ENCODE data around the gene PLA2G4A. TPM values are rescaled to one million over a fixed set of nuclear protein-coding genes. Genes with fewer than 3 reads are reported as not detected.

The PLA2G4A gene
- polyA plus RNA-seq, 1 of the 3 experiments (the other 2 are of a cell fraction), result 0.26 TPM

- Histone ChIP-seq H4K20me1 (ENCODE audit: insufficient read depth) (no peaks in the 10 kb centered on the region), H3K27ac (ENCODE audit: low read depth in 2 of 2, low read length in 1 of 2) (no peak overlapping the region), H3K4me2 (no peak overlapping the region), H2AFZ (ENCODE audit: low read depth) (no peak overlapping the region; the same call in 1 of the 2 replicates), H3K9me2 (no peaks in the 10 kb centered on the region), H3K27me3 (ENCODE audit: insufficient read depth) (no peaks in the 10 kb centered on the region), H3K36me3 (replicated peaks in 1 of 2; ENCODE audit: control insufficient read depth in 1 of 2, insufficient read depth in 2 of 2, low read length in 1 of 2) (no peaks in the 10 kb centered on the region), H3F3A (replicated peaks; ENCODE audit: insufficient read depth) (no peaks in the 10 kb centered on the region), H3K9me3 (no peaks in the 10 kb centered on the region), H3K79me2 (ENCODE audit: insufficient read depth) (no peaks in the 10 kb centered on the region), H3K9ac (no peak overlapping the region), H3K4me1 (ENCODE audit: control insufficient read depth in 1 of 2, insufficient read depth in 2 of 2, low read depth in 1 of 2, low read length in 1 of 2) (peaks cover 0 to 2% of the 10 kb centered on the region in 2 experiments; a peak in 2 of 4 replicates), H3K4me3 (ENCODE audit: low read depth in 2 of 2, low read length in 1 of 2) (no peak overlapping the region)
- DNase-seq, result no peak
- ChIA-PET POLR2A (no interaction called here), CTCF (interaction anchor here (0.8 to 1.6 kb wide), 16 partner anchors 7 to 612 kb away, joined by 3 to 14 read pairs (median 6); partner anchors contain the start of genes ODR4 and TPR)
- WGBS (ENCODE audit: low lambda C conversion rate), result 43% methylated on average over 4 of the region's 5 CpGs
- TF ChIP-seq USF1 (IDR thresholded peaks at IDR 0.05; ENCODE audit: borderline replicate concordance, low read depth), result no peak
- TF ChIP-seq YY1 (IDR thresholded peaks at IDR 0.05; ENCODE audit: low read depth), result no peak
- TF ChIP-seq EP300 (IDR thresholded peaks at IDR 0.05; ENCODE audit: borderline replicate concordance in 1 of 2, low read depth in 1 of 2, low read length in 1 of 2), result no peak
- TF ChIP-seq EZH2phosphoT487 (IDR thresholded peaks at IDR 0.05; ENCODE audit: borderline replicate concordance, low read depth), result no peak
- TF ChIP-seq GATA2 (CRISPR knock-in tag; IDR thresholded peaks at IDR 0.05), result no peak
- TF ChIP-seq FOXJ3 (CRISPR knock-in tag; IDR thresholded peaks at IDR 0.05), result no peak
- no peak for TF ChIP-seq RCOR1 (IDR thresholded peaks at IDR 0.05; ENCODE audit: low read length)
- TF ChIP-seq RFX5 (IDR thresholded peaks at IDR 0.05; ENCODE audit: low read length), result no peak
- TF ChIP-seq RAD21 (IDR thresholded peaks at IDR 0.05; ENCODE audit: low read length), result no peak
- TF ChIP-seq TEAD4 (IDR thresholded peaks at IDR 0.05; ENCODE audit: borderline replicate concordance, insufficient read depth), result no peak
- TF ChIP-seq NRF1 (IDR thresholded peaks at IDR 0.05; ENCODE audit: low read depth, low read length), result no peak
- no peak for TF ChIP-seq TCF12 (IDR thresholded peaks at IDR 0.05)
- TF ChIP-seq GABPA (IDR thresholded peaks at IDR 0.05; ENCODE audit: low read depth), result no peak
- no peak for TF ChIP-seq JUND (IDR thresholded peaks at IDR 0.05)
- TF ChIP-seq POLR2AphosphoS5 (IDR thresholded peaks at IDR 0.05; ENCODE audit: low read depth, low read length), result no peak
- no peak for TF ChIP-seq USF2 (IDR thresholded peaks at IDR 0.05; ENCODE audit: borderline replicate concordance, low read depth, low read length)
- TF ChIP-seq CTCF (IDR thresholded peaks at IDR 0.05), result no peak
- no peak for TF ChIP-seq NFIC (IDR thresholded peaks at IDR 0.05; ENCODE audit: borderline replicate concordance)
Observed at GRCh38 chr1:186987065-186987464, 158.3 kb downstream of the PLA2G4A start.
